H1 (cell line): ENCODE results near the gene ZMYND12. TPM values are rescaled to one million over a fixed set of nuclear protein-coding genes. Genes with fewer than 3 reads are reported as not detected.

Source experiments
- CTCF ChIA-PET: fragments of 300-600 bp; sonication (Branson Sonifier 250); formaldehyde crosslinking; loops from one replicate; lab custom pipeline; 2021; ENCODE audit not compliant: partially characterized antibody; lab: Charles Lee
- POLR2A ChIA-PET: fragments of 300-600 bp; sonication (Branson Sonifier 250); formaldehyde crosslinking; loops from one replicate; lab custom pipeline; 2021; ENCODE audit warnings: inconsistent platforms; ENCODE audit not compliant: partially characterized antibody; lab: Charles Lee
- DNase-seq, 2 experiments: peaks; one replicate each; pipeline versions ENCODE4 v3.0.0 to v3.0.0-alpha.2; 2010 to 2022; ENCODE audit warnings: low spot score in 2 of 2, low read depth in 1 of 2, mixed read lengths in 1 of 2
- FAIRE-seq: peaks from 2 replicates; lab custom pipeline; 2011; peaks lifted over from hg19 to GRCh38; lab: Jason Lieb, UNC
- H2AFZ ChIP-seq: 2 replicates; pipeline ENCODE4 v1.8.1; 2012; ENCODE audit warnings: low read length, inconsistent platforms
- H2AK5ac ChIP-seq: 2 replicates; pipeline ENCODE4 v1.6.1; 2013; ENCODE audit warnings: low read depth, low read length
- H2BK120ac ChIP-seq: replicated peaks from 2 replicates; pipeline ENCODE3; 2013; ENCODE audit warnings: low read depth, low read length, inconsistent platforms
- H2BK12ac ChIP-seq: 2 replicates; pipeline ENCODE4 v1.6.1; 2013; ENCODE audit warnings: low read depth, low read length
- H2BK15ac ChIP-seq: 2 replicates; pipeline ENCODE4 v1.6.1; 2013; ENCODE audit warnings: low read length
- H2BK20ac ChIP-seq: 2 replicates; pipeline ENCODE4 v1.6.1; 2013; ENCODE audit warnings: low read length
- H2BK5ac ChIP-seq: 2 replicates; pipeline ENCODE4 v1.6.1; 2013; ENCODE audit warnings: low read depth, low read length
- H3K14ac ChIP-seq: 2 replicates; pipeline ENCODE4 v1.6.1; 2013; ENCODE audit warnings: inconsistent platforms; ENCODE audit not compliant: insufficient read length
- H3K18ac ChIP-seq: 2 replicates; pipeline ENCODE4 v1.6.1; 2013; ENCODE audit warnings: low read length; ENCODE audit errors: extremely low read depth
- H3K23ac ChIP-seq: 2 replicates; pipeline ENCODE4 v1.6.1; 2013; ENCODE audit warnings: inconsistent platforms; ENCODE audit not compliant: insufficient read length
- H3K23me2 ChIP-seq: 2 replicates; pipeline ENCODE4 v1.6.1; 2013; ENCODE audit warnings: low read depth, low read length
- H3K27ac ChIP-seq: 2 replicates; pipeline ENCODE4 v1.6.1; 2011; ENCODE audit warnings: low read depth, low read length, inconsistent platforms
- H3K27me3 ChIP-seq, 4 experiments: replicated peaks in 1 of 4; 1 replicate in 1 of 4; 2 replicates in 3 of 4; pipeline versions ENCODE4 v1.6.1 to v1.8.1; 2011 to 2013; ENCODE audit warnings: low read length in 3 of 4, mild to moderate bottlenecking in 3 of 4, inconsistent platforms in 2 of 4, mixed read lengths in 2 of 4, moderate library complexity in 1 of 4; ENCODE audit not compliant: control insufficient read depth in 3 of 4, insufficient read depth in 3 of 4; ENCODE audit errors: extremely low read depth in 1 of 4
- H3K36me3 ChIP-seq, 4 experiments: 2 replicates each; pipeline versions ENCODE4 v1.6.1 to v1.8.1; 2011 to 2013; ENCODE audit warnings: mild to moderate bottlenecking in 4 of 4, low read length in 3 of 4, moderate library complexity in 2 of 4, control low read depth in 1 of 4, inconsistent platforms in 1 of 4; ENCODE audit not compliant: insufficient read depth in 4 of 4, control insufficient read depth in 2 of 4
- H3K4ac ChIP-seq: replicated peaks from 2 replicates; pipeline ENCODE3; 2013; ENCODE audit warnings: low read length, low read depth, mixed read lengths, inconsistent platforms; ENCODE audit not compliant: insufficient read length
- H3K4me1 ChIP-seq, 4 experiments: replicated peaks in 1 of 4; 1 replicate in 1 of 4; 2 replicates in 3 of 4; pipeline versions ENCODE4 v1.6.1 to v1.8.1; 2011 to 2013; ENCODE audit warnings: low read length in 3 of 4, inconsistent platforms in 2 of 4, mixed read lengths in 1 of 4; ENCODE audit not compliant: insufficient read depth in 4 of 4, control insufficient read depth in 3 of 4
- H3K4me2 ChIP-seq, 2 experiments: 2 replicates each; pipeline versions ENCODE4 v1.6.1 to v1.8.1; 2011 to 2013; ENCODE audit warnings: low read depth in 2 of 2, low read length in 2 of 2, control low read depth in 1 of 2, inconsistent platforms in 1 of 2, mild to moderate bottlenecking in 1 of 2; ENCODE audit not compliant: insufficient read depth in 1 of 2
- H3K4me3 ChIP-seq, 4 experiments: fragments of 200-600, 300-600 bp in 1 of 4; sonication (generic), shearing (Covaris generic), sonication (Bioruptor Twin) in 1 of 4; 2 replicates each; pipeline versions ENCODE4 v1.5.1 to v1.8.1; 2011 to 2016; ENCODE audit warnings: low read length in 4 of 4, low read depth in 3 of 4, control low read depth in 2 of 4, inconsistent platforms in 2 of 4, mild to moderate bottlenecking in 2 of 4, mixed read lengths in 1 of 4, moderate library complexity in 1 of 4; ENCODE audit not compliant: insufficient read depth in 2 of 4; ENCODE audit errors: extremely low read depth in 1 of 4
- H3K56ac ChIP-seq: replicated peaks from 2 replicates; pipeline ENCODE3; 2013; ENCODE audit warnings: low read depth, mild to moderate bottlenecking, mixed read lengths, low read length, inconsistent platforms; ENCODE audit not compliant: insufficient read length
- H3K79me1 ChIP-seq: 2 replicates; pipeline ENCODE4 v1.6.1; 2013; ENCODE audit warnings: low read depth, low read length, control low read depth
- H3K79me2 ChIP-seq, 2 experiments: 2 replicates each; pipeline versions ENCODE4 v1.6.1 to v1.8.1; 2012 to 2013; ENCODE audit warnings: low read length in 2 of 2, mild to moderate bottlenecking in 2 of 2, inconsistent platforms in 1 of 2; ENCODE audit not compliant: insufficient read depth in 2 of 2, control insufficient read depth in 1 of 2
- H3K9ac ChIP-seq, 4 experiments: replicated peaks in 1 of 4; 1 replicate in 1 of 4; 2 replicates in 3 of 4; pipeline versions ENCODE4 v1.6.1 to v1.8.1; 2011 to 2013; ENCODE audit warnings: low read depth in 3 of 4, low read length in 3 of 4, control low read depth in 2 of 4, mild to moderate bottlenecking in 2 of 4, moderate library complexity in 2 of 4, inconsistent platforms in 1 of 4; ENCODE audit errors: extremely low read depth in 1 of 4
- H3K9me3 ChIP-seq, 2 experiments: 2 replicates each; pipeline versions ENCODE4 v1.6.1 to v1.8.1; 2012 to 2013; ENCODE audit warnings: mild to moderate bottlenecking in 2 of 2, moderate library complexity in 2 of 2, control low read depth in 1 of 2, inconsistent platforms in 1 of 2, low read depth in 1 of 2, low read length in 1 of 2, mixed read lengths in 1 of 2; ENCODE audit not compliant: insufficient read depth in 2 of 2
- H4K20me1 ChIP-seq, 2 experiments: replicated peaks in 1 of 2; 2 replicates each; pipeline versions ENCODE3 to v1.8.1; 2011 to 2013; ENCODE audit warnings: inconsistent platforms in 2 of 2, low read length in 2 of 2, mild to moderate bottlenecking in 1 of 2; ENCODE audit not compliant: insufficient read depth in 2 of 2, control insufficient read depth in 1 of 2
- H4K5ac ChIP-seq: 2 replicates; pipeline ENCODE4 v1.6.1; 2013; ENCODE audit warnings: low read length, low read depth, mixed read lengths, inconsistent platforms; ENCODE audit not compliant: insufficient read length
- H4K8ac ChIP-seq: 2 replicates; pipeline ENCODE4 v1.8.0; 2013; ENCODE audit warnings: mild to moderate bottlenecking, moderate library complexity, low read length, inconsistent platforms; ENCODE audit not compliant: insufficient read depth; ENCODE audit errors: extremely low read depth
- H4K91ac ChIP-seq: replicated peaks from 2 replicates; pipeline ENCODE3; 2013; ENCODE audit warnings: low read length, mixed read lengths, inconsistent platforms; ENCODE audit not compliant: insufficient read length
- ASH2L ChIP-seq: fragments of 200-600, 300-600 bp; sonication (generic); IDR thresholded peaks from one replicate; pipeline ENCODE4 v1.7.1; 2017; ENCODE audit warnings: low read length
- ATF2 ChIP-seq: IDR thresholded peaks from 2 replicates; pipeline ENCODE4 v1.6.1; 2012; ENCODE audit warnings: low read length, inconsistent platforms
- BRCA1 ChIP-seq: IDR thresholded peaks from 2 replicates; pipeline ENCODE4 v1.6.1; 2012; ENCODE audit warnings: low read depth, low read length, improper control_type of control experiment
- CBX5 ChIP-seq: fragments of 300-800, 300-1000 bp; sonication (generic); IDR thresholded peaks from 2 replicates; pipeline ENCODE4 v1.7.1; 2016; ENCODE audit warnings: antibody characterized with exemption, low read length, low read depth
- CBX8 ChIP-seq: fragments of 300-800, 300-1000 bp; sonication (generic); IDR thresholded peaks from 2 replicates; pipeline ENCODE4 v1.7.1; 2016; ENCODE audit warnings: low read depth, low read length, borderline replicate concordance
- CREB1 ChIP-seq: IDR thresholded peaks from 2 replicates; pipeline ENCODE4 v1.6.1; 2012; ENCODE audit warnings: inconsistent platforms
- KDM1A ChIP-seq: fragments of 200-600, 300-600 bp; sonication (generic); IDR thresholded peaks from 2 replicates; pipeline ENCODE4 v1.7.1; 2016; ENCODE audit warnings: mild to moderate bottlenecking, low read length, borderline replicate concordance
- PHF8 ChIP-seq: fragments of 200-600 bp; sonication (generic); conservative IDR thresholded peaks from 2 replicates; pipeline ENCODE4 v1.7.1; 2012; ENCODE audit warnings: low read depth, mild to moderate bottlenecking, inconsistent platforms, low read length, moderate library complexity
- POLR2A ChIP-seq, 2 experiments: IDR thresholded peaks; 1 replicate in 1 of 2; 2 replicates in 1 of 2; pipeline ENCODE4 v1.6.1; 2011; ENCODE audit warnings: low read depth in 2 of 2, low read length in 2 of 2, mild to moderate bottlenecking in 2 of 2; ENCODE audit errors: control extremely low read depth in 1 of 2
- POLR2AphosphoS5 ChIP-seq: IDR thresholded peaks from 2 replicates; pipeline ENCODE4 v1.6.1; 2011; ENCODE audit warnings: low read depth, low read length
- SUZ12 ChIP-seq: fragments of 200-600 bp; sonication (generic); IDR thresholded peaks from 2 replicates; pipeline ENCODE4 v1.6.1; 2012; ENCODE audit warnings: mild to moderate bottlenecking, inconsistent platforms, low read length, moderate library complexity, mixed read lengths
- TCF12 ChIP-seq: IDR thresholded peaks from 2 replicates; pipeline ENCODE4 v1.6.1; 2011; ENCODE audit warnings: low read depth, mild to moderate bottlenecking, low read length
- WGBS, 2 experiments: shearing (Covaris generic) in 1 of 2; methylation state at CpG; one replicate each; pipeline versions ENCODE4 v1.1.6 to v1.1.7; 2013 to 2015; ENCODE audit warnings: low lambda C conversion rate in 2 of 2, mixed read lengths in 2 of 2, inconsistent platforms in 1 of 2, low coverage in 1 of 2, missing lambda C conversion rate in 1 of 2; ENCODE audit not compliant: insufficient replicate concordance in 2 of 2, insufficient coverage in 1 of 2, insufficient read length in 1 of 2; ENCODE audit errors: extremely low coverage in 1 of 2, missing lambda C conversion rate in 1 of 2; 5-methylcytosine and 5-hydroxymethylcytosine counted together
- polyA plus RNA-seq, 7 experiments: library from polyadenylated mRNA; depleted of rRNA in 3 of 7; stranded (reverse) in 5 of 7; unstranded in 2 of 7; fragments of >200 nt in 5 of 7; fragments of 200-250 nt in 2 of 7; gene quantifications; 1 replicate in 5 of 7; 2 replicates in 1 of 7; 4 replicates in 1 of 7; pipeline versions ENCODE4 v1.2.1 to v1.2.3, GENCODE V29; 2011 to 2013; ENCODE audit warnings: missing spikeins in 2 of 7, mixed read lengths in 2 of 7
- total RNA-seq: library from RNA; stranded (reverse); fragmentation: NEBNext Ultra II Directional; extraction: Animal tissue kit (Norgen Biotek cat#: 25700); gene quantifications from 2 replicates; pipeline ENCODE4 v1.2.1, GENCODE V29; 2021

Gene ZMYND12
- total and polyA plus RNA-seq, 2 of the 8 experiments (the other 6 are each of a cell fraction or from before 2014, with no cell fraction given) = 0.62 TPM; not detected in 1

DNA sequence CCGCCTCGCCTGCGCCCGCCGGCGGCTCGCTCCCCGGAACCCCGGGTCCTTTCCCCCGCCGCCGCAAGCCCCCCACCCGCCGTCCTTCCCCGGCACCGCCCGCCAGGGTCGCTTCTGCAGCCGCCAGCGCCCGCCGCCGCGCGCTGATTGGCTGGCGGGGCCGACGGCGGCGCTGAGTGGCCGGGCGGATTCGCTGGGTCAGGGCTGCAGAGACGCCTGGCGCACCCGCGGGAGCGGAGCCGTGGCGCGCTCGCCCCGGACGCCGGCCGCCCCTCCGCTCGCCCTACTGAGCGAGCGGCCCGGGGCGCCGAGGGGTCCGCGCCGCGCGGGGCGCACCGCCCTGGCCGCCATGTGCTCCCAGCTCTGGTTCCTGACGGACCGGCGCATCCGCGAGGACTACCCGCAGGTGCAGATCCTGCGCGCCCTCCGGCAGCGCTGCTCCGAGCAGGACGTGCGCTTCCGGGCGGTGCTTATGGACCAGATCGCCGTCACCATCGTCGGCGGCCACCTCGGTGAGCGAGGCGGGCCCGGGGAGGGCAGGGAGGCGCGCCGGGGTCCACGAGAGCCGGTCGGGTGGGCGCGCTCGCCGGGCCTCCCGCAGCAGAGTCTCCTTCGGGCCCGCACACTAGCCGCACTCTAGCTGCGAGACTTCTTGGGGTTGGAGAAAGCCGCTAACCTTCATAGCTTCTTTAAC is 75.1 kb downstream of the ZMYND12 start, which contains the start of gene RIMKLA:
Gene RIMKLA, plus strand, starts transcription at position 207 of the 694 bp plus-strand sequence. Its CDS starts 143 bp downstream, at position 350.
- peaks cover 0 to 3% (median under 1%) of the 10 kb centered on the region in 4 experiments; a peak in 3 of 7 replicates for H3K4me1 ChIP-seq
- H3K9me3 ChIP-seq = no peaks in the 10 kb centered on the region
- H3K4me2 ChIP-seq = peak within 1 kb of the TSS; percentile 55 to 78
- peaks cover 2 to 14% (median 9%) of the 10 kb centered on the region in 4 experiments for H3K27me3 ChIP-seq
- H4K91ac ChIP-seq = no peak within 1 kb of the TSS
- peaks cover 10% of the 10 kb centered on the region for H3K23me2 ChIP-seq
- ChIA-PET CTCF (no interaction called here), POLR2A (interaction anchor here (1.2 kb wide), 1 partner anchor 74 kb away, joined by 4 read pairs; no protein-coding TSS in a partner anchor)
- H2BK5ac ChIP-seq = no peak within 1 kb of the TSS
- no peak within 1 kb of the TSS for H3K27ac ChIP-seq
- H3K79me1 ChIP-seq = no peaks in the 10 kb centered on the region
- no peaks in the 10 kb centered on the region for H3K36me3 ChIP-seq
- no peak for FAIRE-seq
- H2AFZ ChIP-seq = 0 out of 2 replicates have a peak within 1 kb of the TSS, but pooled peaks have one; percentile 43
- H3K9ac ChIP-seq = peak within 1 kb of the TSS in 1 of 4 experiments; percentile 40; a peak in 2 of 7 replicates
- peak within 1 kb of the TSS; percentile 55 for H3K18ac ChIP-seq
- WGBS, 2 experiments = 1% methylated on average over 71 of the region's 101 CpGs; no CpG with 5 or more reads in 1 of the 2 experiments
- H3K23ac ChIP-seq = no peak within 1 kb of the TSS
- no peak within 1 kb of the TSS for H2BK120ac ChIP-seq
- no peaks in the 10 kb centered on the region for H4K20me1 ChIP-seq
- H2AK5ac ChIP-seq = no peak within 1 kb of the TSS
- H4K8ac ChIP-seq = peak within 1 kb of the TSS; percentile 22; the same call in 1 of the 2 replicates
- no peak within 1 kb of the TSS for H4K5ac ChIP-seq
- 0 out of 2 replicates have a peak within 1 kb of the TSS, but pooled peaks have one; percentile 18 for H2BK15ac ChIP-seq
- H2BK12ac ChIP-seq = no peak within 1 kb of the TSS
- peak in 1 of 2 experiments; percentile 83 for DNase-seq
- H3K4me3 ChIP-seq = peak within 1 kb of the TSS; percentile 57 to 74 (median 66)
- no peak within 1 kb of the TSS for H3K14ac ChIP-seq
- no peak within 1 kb of the TSS for H3K4ac ChIP-seq
- H3K56ac ChIP-seq = no peak within 1 kb of the TSS
- no peak within 1 kb of the TSS for H2BK20ac ChIP-seq
- no peaks in the 10 kb centered on the region for H3K79me2 ChIP-seq
- TF ChIP-seq POLR2A (IDR thresholded peaks at IDR 0.05; ENCODE audit: control extremely low read depth in 1 of 2, low read depth in 2 of 2, low read length in 2 of 2) = no peak
- no peak for TF ChIP-seq CREB1
- TF ChIP-seq CBX5 = no peak
- TF ChIP-seq CBX8 = no peak
- no peak for TF ChIP-seq KDM1A
- TF ChIP-seq ATF2 = no peak
- TF ChIP-seq PHF8 = peak; percentile 39; the same call in 1 of the 2 replicates
- no peak for TF ChIP-seq POLR2AphosphoS5
- peak; percentile 33; the same call in 1 of the 2 replicates for TF ChIP-seq SUZ12
- no peak for TF ChIP-seq TCF12
- TF ChIP-seq ASH2L = no peak
- TF ChIP-seq BRCA1 = no peak
